A673 (cell line): ENCODE results near the gene PATE3. TPM values are rescaled to one million over a fixed set of nuclear protein-coding genes. Genes with fewer than 3 reads are reported as not detected.

Experiments
- BruUV-seq: library from RNA; stranded (reverse); fragments of 400-500 nt; replicated peaks from 2 replicates; lab custom pipeline; 2021; lab: Mats Ljungman, UMichigan
- CTCF ChIA-PET: fragments of 300-600 bp; sonication (Branson Sonifier 250); formaldehyde crosslinking; loops from one replicate; lab custom pipeline; 2022; ENCODE audit warnings: antibody characterized with exemption; lab: Charles Lee
- POLR2A ChIA-PET: fragments of 300-600 bp; sonication (Branson Sonifier 250); formaldehyde crosslinking; loops from one replicate; lab custom pipeline; 2022; ENCODE audit warnings: antibody characterized with exemption; ENCODE audit not compliant: low non-redundant PET; lab: Charles Lee
- DNase-seq: peaks from one replicate; pipeline ENCODE4 v3.0.0-alpha.2; 2015; ENCODE audit warnings: low spot score
- H3K27ac ChIP-seq: fragments of 200-600 bp; sonication (generic); 2 replicates; pipeline ENCODE4 v1.5.1; 2016; ENCODE audit warnings: mixed run types, low read depth, mild to moderate bottlenecking, mixed read lengths, antibody characterized with exemption, low read length; ENCODE audit not compliant: poor library complexity, severe bottlenecking
- H3K27me3 ChIP-seq: fragments of 200-600 bp; sonication (generic); replicated peaks from 2 replicates; pipeline ENCODE4 v1.6.1; 2017; ENCODE audit warnings: mixed run types, low read depth, mild to moderate bottlenecking, mixed read lengths, antibody characterized with exemption, low read length; ENCODE audit not compliant: insufficient read depth, poor library complexity
- H3K36me3 ChIP-seq: fragments of 200-600 bp; sonication (generic); 2 replicates; pipeline ENCODE4 v1.6.1; 2016; ENCODE audit warnings: mixed run types, mild to moderate bottlenecking, mixed read lengths, antibody characterized with exemption, low read length; ENCODE audit not compliant: insufficient read depth, poor library complexity, severe bottlenecking
- H3K4me1 ChIP-seq: fragments of 200-600 bp; sonication (generic); 2 replicates; pipeline ENCODE4 v1.6.1; 2017; ENCODE audit warnings: mixed run types, mild to moderate bottlenecking, mixed read lengths, antibody characterized with exemption, low read length; ENCODE audit not compliant: insufficient read depth, poor library complexity, severe bottlenecking
- H3K4me3 ChIP-seq: fragments of 200-600 bp; sonication (generic); 2 replicates; pipeline ENCODE4 v1.5.1; 2016; ENCODE audit warnings: low read depth, mixed run types, mild to moderate bottlenecking, mixed read lengths, low read length; ENCODE audit not compliant: poor library complexity, severe bottlenecking
- H3K9me3 ChIP-seq: fragments of 200-600 bp; sonication (generic); 2 replicates; pipeline ENCODE4 v1.6.1; 2016; ENCODE audit warnings: mixed run types, low read depth, mild to moderate bottlenecking, mixed read lengths, antibody characterized with exemption, low read length; ENCODE audit not compliant: poor library complexity, severe bottlenecking
- CTCF ChIP-seq: fragments of 300-800, 200-600 bp; sonication (generic); conservative IDR thresholded peaks from 2 replicates; pipeline ENCODE4 v1.5.1; 2017; ENCODE audit warnings: low read depth, mild to moderate bottlenecking, antibody characterized with exemption, low read length, moderate library complexity, mixed read lengths
- EZH2 ChIP-seq: fragments of 200-600 bp; sonication (generic); IDR thresholded peaks from 2 replicates; pipeline ENCODE4 v1.6.1; 2017; ENCODE audit warnings: borderline replicate concordance, low read depth, mild to moderate bottlenecking, mixed read lengths, antibody characterized with exemption, low read length; ENCODE audit not compliant: poor library complexity, severe bottlenecking
- intact Hi-C: fragments of 100-400 bp; cut with micrococcal nuclease; formaldehyde crosslinking; loops from one replicate; pipeline ENCODE4 v1.10.0; 2022; ENCODE audit not compliant: unreplicated experiment
- total RNA-seq: library from RNA; stranded (reverse); gene quantifications from 2 replicates; pipeline ENCODE4 v1.2.3, GENCODE V29; 2021

PATE3 gene
- total RNA-seq, 1 experiment from 2014 or later = not detected

DNA sequence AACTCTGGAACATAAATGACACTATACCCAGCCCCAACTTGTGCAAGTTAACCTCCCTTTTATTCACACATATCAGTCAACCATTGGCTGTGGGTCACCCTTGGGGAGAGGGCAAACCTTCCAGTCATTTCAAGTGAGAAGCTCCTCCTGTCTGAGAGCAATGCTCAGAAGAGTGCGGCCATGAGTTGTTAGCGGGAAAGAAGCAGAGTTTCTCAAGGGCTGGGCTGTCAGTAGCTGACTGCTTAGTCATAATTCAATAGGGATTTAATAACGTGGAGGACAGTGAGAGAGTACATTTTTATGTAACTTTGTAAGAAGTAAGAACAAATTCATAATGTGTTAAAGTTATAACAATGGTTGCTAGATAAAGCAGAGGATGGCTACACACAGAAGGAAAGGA is 14.4 kb upstream of the PATE3 start:
- no peak overlapping the region for H3K4me3 ChIP-seq
- intact Hi-C loops = no loop called here
- no peak overlapping the region for H3K27ac ChIP-seq
- no TSS peak for BruUV-seq
- no peak for DNase-seq
- POLR2A ChIA-PET = no interaction called here
- CTCF ChIA-PET = no interaction called here
- H3K9me3 ChIP-seq = no peaks in the 10 kb centered on the region
- no peaks in the 10 kb centered on the region for H3K4me1 ChIP-seq
- peaks cover 32% of the 10 kb centered on the region for H3K27me3 ChIP-seq
- no peaks in the 10 kb centered on the region for H3K36me3 ChIP-seq
- TF ChIP-seq CTCF = no peak
- no peak for TF ChIP-seq EZH2

DNA sequence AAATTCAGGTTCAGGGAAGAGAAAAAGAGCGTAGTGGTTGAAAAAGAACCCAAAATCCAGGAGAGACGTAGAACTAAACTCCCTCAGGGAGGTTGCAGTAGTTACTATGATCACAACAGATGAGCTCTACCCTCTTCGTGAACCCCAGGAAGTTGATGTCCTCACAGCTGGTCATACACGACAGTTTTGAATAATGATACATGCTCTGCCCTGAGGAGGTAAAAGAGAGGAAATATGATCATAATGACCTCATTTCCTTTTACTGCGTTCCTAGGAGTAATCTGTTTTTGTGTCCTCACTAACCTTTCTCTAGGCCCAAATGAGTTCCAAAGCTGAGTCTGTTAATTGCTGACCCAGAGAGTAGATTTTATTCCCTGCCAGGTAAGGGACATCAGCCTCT is 10.6 kb upstream of the PATE3 start:
- Histone ChIP-seq H3K4me3 (no peak overlapping the region), H3K36me3 (no peaks in the 10 kb centered on the region), H3K4me1 (no peaks in the 10 kb centered on the region), H3K9me3 (no peaks in the 10 kb centered on the region), H3K27ac (no peak overlapping the region), H3K27me3 (no peaks in the 10 kb centered on the region)
- peak; percentile 11 for DNase-seq
- CTCF ChIA-PET = no interaction called here
- no peak for TF ChIP-seq EZH2
- no peak for TF ChIP-seq CTCF
- BruUV-seq = no TSS peak
- POLR2A ChIA-PET = no interaction called here
- intact Hi-C loops = no loop called here

DNA sequence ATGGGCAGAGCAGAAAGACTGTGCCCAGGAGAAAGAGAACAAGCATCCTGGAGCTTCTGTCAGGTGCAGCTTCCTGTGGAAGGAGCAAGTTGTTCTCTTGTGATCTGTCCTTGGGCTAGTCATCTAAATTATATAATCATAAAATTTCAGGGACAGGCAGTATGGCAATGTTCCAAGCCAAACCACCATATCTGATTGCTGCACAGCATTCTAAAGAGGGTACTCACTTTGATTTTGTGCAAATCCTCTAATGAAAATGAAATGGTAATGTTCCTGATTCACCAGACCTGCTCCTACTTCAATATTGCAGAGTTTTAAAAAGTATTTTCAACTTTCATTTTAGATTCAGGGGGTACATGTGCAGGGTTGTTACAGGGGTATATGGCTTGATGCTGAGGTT is 9.2 kb upstream of the PATE3 start, which contains the start of gene PATE2:
Gene PATE2, minus strand, starts transcription at position 101 of the 400 bp plus-strand sequence. Its CDS starts 55 bp downstream, at position 46.
- no peak for TF ChIP-seq EZH2
- no peak for TF ChIP-seq CTCF
- H3K36me3 ChIP-seq = no peaks in the 10 kb centered on the region

More for the DNA sequence above, 9.2 kb upstream of the PATE3 start, which contains the start of gene PATE2:
- no peaks in the 10 kb centered on the region for H3K4me1 ChIP-seq
- intact Hi-C loops = no loop called here
- no peak within 1 kb of the TSS for H3K4me3 ChIP-seq
- no peak within 1 kb of the TSS for H3K27ac ChIP-seq
- BruUV-seq = no TSS peak
- CTCF ChIA-PET = no interaction called here
- no peaks in the 10 kb centered on the region for H3K9me3 ChIP-seq
- no peak for DNase-seq
- POLR2A ChIA-PET = no interaction called here
- H3K27me3 ChIP-seq = no peaks in the 10 kb centered on the region
